ENCODE measurements around the gene CALM1.

The CALM1 gene

GRCh38 chr14:90412058-90412457 is 15.2 kb downstream of the CALM1 start:
- no peak for DNase-seq

DNA sequence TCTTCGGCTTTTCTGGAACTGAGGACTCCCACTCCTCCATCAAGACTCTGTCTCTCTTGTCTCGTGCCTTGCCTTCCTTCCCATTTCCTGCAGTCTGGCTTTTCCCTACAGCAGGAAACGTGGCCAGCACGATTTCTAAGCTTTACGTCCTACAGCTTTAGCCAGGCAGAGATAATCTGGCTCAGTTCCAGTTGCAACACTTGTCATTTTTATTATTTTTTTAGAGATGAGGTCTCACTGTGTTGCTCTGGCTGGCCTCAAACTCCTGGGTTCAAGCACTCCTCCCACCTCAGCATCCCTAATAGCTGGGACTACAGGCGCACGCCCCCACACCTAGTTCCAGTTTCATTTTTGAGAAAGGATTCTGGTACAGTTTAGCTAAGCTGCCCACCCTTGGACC is 19.9 kb downstream of the CALM1 start:
- DNase-seq = no peak

GRCh38 chr14:90418053-90418452 is 21.2 kb downstream of the CALM1 start:
- no peak for DNase-seq

DNA sequence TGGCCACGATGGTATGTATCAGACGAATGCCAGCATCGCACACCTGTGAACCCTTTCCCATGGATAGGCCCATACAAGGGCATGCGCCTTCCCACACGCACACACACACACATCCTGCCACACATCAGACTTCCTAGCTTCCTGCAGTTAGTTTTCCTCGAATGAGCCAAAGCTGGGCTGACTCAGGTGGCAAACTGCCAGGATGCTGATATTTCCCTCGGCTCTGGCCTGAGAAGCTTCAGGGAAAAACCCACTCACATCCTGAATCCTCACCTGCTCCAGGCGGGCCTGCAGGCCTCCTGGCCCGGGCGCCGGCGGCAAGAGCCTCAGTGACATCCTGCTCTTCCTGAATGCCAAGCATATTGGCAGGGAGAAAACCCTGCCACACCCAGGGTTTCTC is 22.4 kb downstream of the CALM1 start:
- DNase-seq = no peak

- DNase-seq = no peak
These were observed 24.3 kb downstream of the CALM1 start for GRCh38 chr14:90421001-90421631.

DNA sequence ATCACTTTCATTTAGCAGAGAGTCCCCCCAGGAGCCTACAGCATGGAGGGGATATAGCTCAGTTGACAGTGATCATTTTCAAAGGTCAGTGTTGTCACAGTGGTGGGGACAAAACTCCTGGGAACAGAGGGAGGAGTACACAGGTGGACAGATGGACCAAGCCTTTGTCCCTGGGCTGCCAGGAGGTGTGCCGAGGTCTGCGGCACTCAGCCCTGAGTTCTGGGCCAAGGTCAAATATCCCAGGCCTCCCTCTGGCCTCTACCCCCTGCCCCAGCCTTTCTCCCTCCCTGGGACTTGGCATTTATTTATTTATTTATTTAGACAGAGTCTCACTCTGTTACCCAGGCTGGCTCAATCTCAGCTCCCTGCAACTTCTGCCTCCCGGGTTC is 24.8 kb downstream of the CALM1 start:
- DNase-seq = no peak

DNA sequence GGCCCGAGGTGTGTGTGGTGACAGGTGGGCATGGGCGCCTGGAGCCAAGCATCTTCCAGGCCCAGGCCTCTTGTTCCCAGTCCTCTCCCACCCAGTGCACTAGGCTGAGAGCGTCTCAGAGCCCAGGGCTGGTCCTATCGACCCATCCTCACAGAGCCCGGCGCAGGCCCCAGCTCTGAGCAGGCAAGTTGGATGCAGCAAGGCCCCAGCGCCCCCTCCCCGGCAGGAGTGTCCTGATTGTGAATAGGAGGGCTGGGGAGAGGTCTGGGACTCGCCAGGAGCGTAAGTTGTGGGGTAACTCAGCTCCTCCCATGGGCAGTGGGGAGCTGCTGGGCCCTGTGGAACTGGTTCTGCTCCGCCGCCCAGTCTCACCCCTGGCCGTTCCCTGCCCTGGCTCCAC is 26.3 kb downstream of the CALM1 start:
- no peak for DNase-seq

DNA sequence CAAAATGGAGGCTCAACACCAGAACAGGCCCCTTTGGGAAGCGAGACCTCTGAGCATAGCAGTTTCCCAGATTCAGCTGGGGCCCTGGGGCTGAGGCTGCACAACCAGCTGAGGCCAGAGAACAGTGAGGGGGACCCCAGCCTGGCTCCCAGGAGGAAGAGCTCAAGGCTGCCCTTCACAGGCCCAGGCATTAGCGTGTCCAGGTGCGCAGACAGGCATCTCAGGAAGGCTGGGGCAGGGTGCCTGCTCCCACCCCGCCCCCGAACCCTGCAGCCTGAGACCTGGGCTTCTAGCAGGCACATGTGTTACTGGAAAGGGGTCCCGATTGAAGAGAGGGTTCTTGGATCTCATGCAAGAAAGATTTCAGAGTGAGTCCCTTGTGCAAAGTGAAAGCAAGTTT is 27.2 kb downstream of the CALM1 start:
- DNase-seq = no peak

DNA sequence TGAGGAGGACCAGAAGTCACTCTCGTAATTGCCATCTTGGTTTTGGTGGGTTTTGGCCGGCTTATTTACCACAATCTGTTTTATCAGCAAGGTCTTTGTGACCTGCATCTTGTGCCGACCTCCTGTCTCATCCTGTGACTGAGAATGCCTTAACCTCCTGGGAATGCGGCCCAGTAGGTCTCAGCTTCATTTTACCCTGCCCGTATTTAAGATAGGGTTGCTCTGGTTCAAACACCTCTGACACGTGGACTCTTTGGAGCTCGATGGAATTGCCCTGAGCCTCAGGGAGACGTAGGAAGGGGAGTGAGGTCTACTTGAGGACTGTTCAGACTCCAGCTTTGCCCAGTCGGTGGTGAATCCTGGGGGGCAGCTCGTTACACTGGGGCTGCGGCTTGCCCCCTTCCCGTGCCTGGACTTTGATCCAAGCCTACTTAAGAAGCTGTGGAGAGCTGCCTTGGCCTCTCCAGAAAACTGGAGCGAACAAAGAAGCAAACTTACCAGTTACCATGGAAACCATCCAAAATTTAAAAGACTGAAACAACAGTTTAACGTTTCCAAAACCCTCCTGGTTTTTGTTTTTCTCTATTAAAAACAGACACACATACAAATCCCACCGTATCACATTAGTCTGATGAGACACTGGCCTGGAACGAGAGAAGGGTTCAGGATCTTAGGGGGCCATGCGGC is 28.0 kb downstream of the CALM1 start:
- DNase-seq = no peak

GRCh38 chr14:90425373-90425879 is 28.6 kb downstream of the CALM1 start:
- DNase-seq = no peak

- no peak for DNase-seq
These were observed 29.3 kb downstream of the CALM1 start for GRCh38 chr14:90426031-90426540.

DNA sequence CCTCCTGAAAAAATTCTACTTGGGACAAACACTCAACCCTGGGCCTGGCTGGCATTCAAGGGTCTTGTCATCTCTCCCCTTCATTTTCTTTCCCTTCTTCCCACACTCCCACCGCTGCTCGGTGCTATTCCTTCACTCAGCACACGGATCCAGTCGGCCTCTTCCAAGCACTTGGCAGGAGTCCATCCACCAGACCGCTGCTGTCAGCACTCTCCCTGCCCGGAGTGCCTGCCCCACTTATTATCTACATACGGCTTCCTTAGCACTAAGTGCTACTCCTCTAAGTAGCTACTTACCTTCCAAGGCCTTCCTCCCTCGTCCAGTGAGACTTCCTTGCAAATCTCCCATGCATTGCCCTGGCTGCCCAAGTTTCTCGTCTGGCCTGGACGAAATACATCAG is 29.8 kb downstream of the CALM1 start:
- DNase-seq = no peak

DNA sequence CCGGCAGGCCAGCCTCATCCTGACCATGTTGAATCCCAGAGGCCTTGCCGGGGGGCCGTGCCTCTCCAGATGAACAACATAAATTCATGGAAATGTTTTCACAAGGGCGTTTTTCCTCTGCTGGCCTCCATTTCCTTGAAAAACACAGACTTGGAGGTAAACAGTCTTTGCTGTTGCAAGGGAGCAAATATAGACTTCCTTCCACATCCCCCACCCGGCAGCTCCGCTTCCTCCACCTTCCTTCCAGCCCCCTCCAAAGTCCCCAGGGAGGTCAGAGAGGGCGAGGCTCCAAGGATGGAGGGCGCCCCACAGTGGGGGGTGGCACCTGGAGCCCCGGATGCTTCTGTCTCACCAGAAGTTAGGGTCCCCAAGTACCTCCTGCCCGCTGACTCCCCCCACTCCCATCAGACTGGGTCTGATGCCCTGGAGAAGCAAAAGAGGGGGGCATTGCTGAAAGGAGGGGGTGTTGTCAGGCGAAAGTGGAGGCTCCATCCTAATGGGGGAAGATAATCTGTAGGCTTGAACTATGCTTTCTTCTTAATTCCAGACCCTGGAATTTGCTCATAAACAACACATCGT is 31.1 kb downstream of the CALM1 start:
- DNase-seq = no peak

DNA sequence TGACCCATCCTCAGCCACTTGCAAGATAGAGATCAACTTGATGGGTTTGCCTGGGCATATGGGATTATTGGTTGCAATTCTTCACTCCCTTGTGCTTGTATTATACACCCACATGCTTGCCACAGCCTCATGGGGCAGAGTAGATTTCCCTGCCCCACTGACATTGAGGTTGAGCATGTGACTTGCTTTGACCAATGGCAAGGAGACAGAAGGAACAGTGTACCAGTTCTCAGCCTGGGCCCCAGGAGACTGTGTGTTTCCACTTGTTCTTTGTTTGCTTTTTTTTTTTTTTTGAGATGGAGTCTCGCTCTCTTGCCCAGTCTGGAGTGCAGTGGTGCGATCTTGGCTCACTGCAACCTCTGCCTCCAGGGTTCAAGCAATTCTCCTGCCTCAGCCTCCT is 31.8 kb downstream of the CALM1 start:
- no peak for DNase-seq

- DNase-seq = no peak
These were observed 32.4 kb downstream of the CALM1 start for GRCh38 chr14:90429236-90429635.

- DNase-seq = no peak
These were observed 32.9 kb downstream of the CALM1 start for GRCh38 chr14:90429754-90430153.

DNA sequence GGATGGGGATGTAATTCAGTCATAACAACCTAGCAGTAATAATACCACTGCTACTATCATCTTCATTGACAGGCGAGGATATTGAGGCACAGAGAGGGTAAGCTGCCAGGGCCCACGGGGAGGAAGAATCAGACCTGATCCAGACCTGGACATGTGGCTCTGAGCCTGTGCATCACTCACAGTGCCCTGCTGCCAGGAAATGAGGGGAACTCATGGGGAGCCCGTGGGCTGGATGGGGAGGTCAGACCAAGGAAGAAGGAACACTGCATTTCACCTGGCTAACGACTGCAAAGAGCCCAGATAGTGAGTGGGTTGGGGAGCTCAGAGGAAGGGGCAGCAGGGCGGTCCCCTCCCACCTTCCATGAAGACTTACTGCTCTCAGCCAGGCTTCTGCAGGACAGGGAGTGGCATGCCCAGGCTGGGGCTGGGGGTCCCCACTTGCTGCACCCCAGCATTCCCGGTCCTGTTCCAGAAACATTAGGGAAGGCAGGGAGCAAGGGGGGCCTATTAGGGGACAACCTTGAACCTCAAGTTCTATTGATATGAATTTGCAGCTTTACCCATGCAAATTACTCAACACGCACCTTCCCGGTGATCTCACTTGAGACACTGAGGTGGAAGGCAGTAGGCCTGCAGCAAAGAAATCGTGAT is 37.7 kb downstream of the CALM1 start:
- no peak for DNase-seq

GRCh38 chr14:90438841-90439240 is 42.0 kb downstream of the CALM1 start:
- DNase-seq = no peak

- DNase-seq = no peak
These were observed 43.2 kb downstream of the CALM1 start for GRCh38 chr14:90440021-90440451.

GRCh38 chr14:90440592-90440991 is 43.8 kb downstream of the CALM1 start:
- DNase-seq = no peak

- DNase-seq = no peak
These were observed 45.6 kb downstream of the CALM1 start for GRCh38 chr14:90442388-90442787.

GRCh38 chr14:90443161-90444076 is 46.6 kb downstream of the CALM1 start:
- no peak for DNase-seq
